ENCODE measurements around the gene SHMT2. TPM values are rescaled to one million over a fixed set of nuclear protein-coding genes. Genes with fewer than 3 reads are reported as not detected.

SHMT2 gene
- total and polyA plus RNA-seq, 2 of the 13 experiments (the other 11 are each of a cell fraction or from before 2014, with no cell fraction given): 181 to 393 TPM

- TF ChIP-seq, protein P1, sequence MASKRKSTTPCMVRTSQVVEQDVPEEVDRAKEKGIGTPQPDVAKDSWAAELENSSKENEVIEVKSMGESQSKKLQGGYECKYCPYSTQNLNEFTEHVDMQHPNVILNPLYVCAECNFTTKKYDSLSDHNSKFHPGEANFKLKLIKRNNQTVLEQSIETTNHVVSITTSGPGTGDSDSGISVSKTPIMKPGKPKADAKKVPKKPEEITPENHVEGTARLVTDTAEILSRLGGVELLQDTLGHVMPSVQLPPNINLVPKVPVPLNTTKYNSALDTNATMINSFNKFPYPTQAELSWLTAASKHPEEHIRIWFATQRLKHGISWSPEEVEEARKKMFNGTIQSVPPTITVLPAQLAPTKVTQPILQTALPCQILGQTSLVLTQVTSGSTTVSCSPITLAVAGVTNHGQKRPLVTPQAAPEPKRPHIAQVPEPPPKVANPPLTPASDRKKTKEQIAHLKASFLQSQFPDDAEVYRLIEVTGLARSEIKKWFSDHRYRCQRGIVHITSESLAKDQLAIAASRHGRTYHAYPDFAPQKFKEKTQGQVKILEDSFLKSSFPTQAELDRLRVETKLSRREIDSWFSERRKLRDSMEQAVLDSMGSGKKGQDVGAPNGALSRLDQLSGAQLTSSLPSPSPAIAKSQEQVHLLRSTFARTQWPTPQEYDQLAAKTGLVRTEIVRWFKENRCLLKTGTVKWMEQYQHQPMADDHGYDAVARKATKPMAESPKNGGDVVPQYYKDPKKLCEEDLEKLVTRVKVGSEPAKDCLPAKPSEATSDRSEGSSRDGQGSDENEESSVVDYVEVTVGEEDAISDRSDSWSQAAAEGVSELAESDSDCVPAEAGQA (IDR thresholded peaks at IDR 0.05; ENCODE audit: low read depth): peak; percentile 64; the same call in 1 of the 2 replicates
- TF ChIP-seq, protein P1 (CRISPR knock-in tag; IDR thresholded peaks at IDR 0.05; ENCODE audit: borderline replicate concordance): no peak
- TF ChIP-seq ZNF513 (CRISPR knock-in tag; conservative IDR thresholded peaks at IDR 0.05) (no peak), ASH2L (IDR thresholded peaks at IDR 0.05; ENCODE audit: insufficient read length, low read depth, low read length) (peak; percentile 31), ZNF841 (CRISPR knock-in tag; IDR thresholded peaks at IDR 0.05; ENCODE audit: borderline replicate concordance) (no peak), RNF2 (conservative IDR thresholded peaks at IDR 0.05; ENCODE audit: low read depth) (peak; percentile 57; the same call in 1 of the 2 replicates), U2AF1 (optimal IDR thresholded peaks at IDR 0.05; ENCODE audit: low read depth, low read length) (peak; percentile 76), PHB2 (IDR thresholded peaks at IDR 0.05; ENCODE audit: partially characterized antibody) (no peak), SYNCRIP (IDR thresholded peaks at IDR 0.05; ENCODE audit: insufficient read depth, low read depth, low read length) (no peak), ZNF225 (CRISPR knock-in tag; IDR thresholded peaks at IDR 0.05) (peak; percentile 70; the same call in 1 of the 2 replicates), CHCHD3 (CRISPR knock-in tag; IDR thresholded peaks at IDR 0.05) (0 out of 2 replicates have a peak, but pooled peaks have one; percentile 40), CENPBD1 (CRISPR knock-in tag; IDR thresholded peaks at IDR 0.05; ENCODE audit: borderline replicate concordance, low read depth) (no peak), NFE2L2 (IDR thresholded peaks at IDR 0.05; ENCODE audit: low read length) (no peak), ZNF547 (CRISPR knock-in tag; IDR thresholded peaks at IDR 0.05) (peak; percentile 60; the same call in 1 of the 2 replicates)
- TF ChIP-seq, protein P2, sequence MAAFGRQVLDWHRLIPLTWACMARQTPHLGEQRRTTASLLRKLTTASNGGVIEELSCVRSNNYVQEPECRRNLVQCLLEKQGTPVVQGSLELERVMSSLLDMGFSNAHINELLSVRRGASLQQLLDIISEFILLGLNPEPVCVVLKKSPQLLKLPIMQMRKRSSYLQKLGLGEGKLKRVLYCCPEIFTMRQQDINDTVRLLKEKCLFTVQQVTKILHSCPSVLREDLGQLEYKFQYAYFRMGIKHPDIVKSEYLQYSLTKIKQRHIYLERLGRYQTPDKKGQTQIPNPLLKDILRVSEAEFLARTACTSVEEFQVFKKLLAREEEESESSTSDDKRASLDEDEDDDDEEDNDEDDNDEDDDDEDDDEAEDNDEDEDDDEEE (CRISPR knock-in tag; IDR thresholded peaks at IDR 0.05): no peak
- TF ChIP-seq, protein P3, sequence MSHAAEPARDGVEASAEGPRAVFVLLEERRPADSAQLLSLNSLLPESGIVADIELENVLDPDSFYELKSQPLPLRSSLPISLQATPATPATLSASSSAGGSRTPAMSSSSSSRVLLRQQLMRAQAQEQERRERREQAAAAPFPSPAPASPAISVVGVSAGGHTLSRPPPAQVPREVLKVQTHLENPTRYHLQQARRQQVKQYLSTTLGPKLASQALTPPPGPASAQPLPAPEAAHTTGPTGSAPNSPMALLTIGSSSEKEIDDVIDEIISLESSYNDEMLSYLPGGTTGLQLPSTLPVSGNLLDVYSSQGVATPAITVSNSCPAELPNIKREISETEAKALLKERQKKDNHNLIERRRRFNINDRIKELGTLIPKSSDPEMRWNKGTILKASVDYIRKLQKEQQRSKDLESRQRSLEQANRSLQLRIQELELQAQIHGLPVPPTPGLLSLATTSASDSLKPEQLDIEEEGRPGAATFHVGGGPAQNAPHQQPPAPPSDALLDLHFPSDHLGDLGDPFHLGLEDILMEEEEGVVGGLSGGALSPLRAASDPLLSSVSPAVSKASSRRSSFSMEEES (CRISPR knock-in tag; IDR thresholded peaks at IDR 0.05): no peak
These were observed 9.5 kb downstream of the SHMT2 start (continued) for GRCh38 chr12:57238854-57239554.

All from HepG2 (cell line).